Thyroid gland (tissue), 4 donors: Measurements from ENCODE around the gene ERC1.

Source experiments
- CTCF ChIP-seq, 6 experiments: fragments of 200-600 bp in 3 of 6; fragments of 450-650 bp in 3 of 6; sonication (generic) in 3 of 6; IDR thresholded peaks; one replicate each; pipeline ENCODE4 v1.5.1; 2016 to 2019; ENCODE audit warnings: antibody characterized with exemption in 6 of 6, mild to moderate bottlenecking in 2 of 6, inconsistent platforms in 1 of 6, moderate library complexity in 1 of 6
- POLR2A ChIP-seq, 2 donors: fragments of 450-650 bp; IDR thresholded peaks; one replicate each; pipeline ENCODE4 v1.6.1; 2017; ENCODE audit warnings: antibody characterized with exemption in 2 of 2, mild to moderate bottlenecking in 2 of 2, moderate library complexity in 1 of 2

GRCh38 chr12:1034243-1034642 lies 43.2 kb downstream of the ERC1 start:
- no peak for TF ChIP-seq CTCF (IDR thresholded peaks at IDR 0.05)
- TF ChIP-seq POLR2A (IDR thresholded peaks at IDR 0.05), result no peak
